Fibroblast of peridontal ligament (primary cell): Measurements from ENCODE around the gene ASXL1.
"Not testable (repeated sequence)": the region's sequence is repeated elsewhere in the genome, so short reads cannot be mapped to it uniquely, and the experiment has no call there.

Experiments
- DNase-seq: peaks from one replicate; pipeline ENCODE4 v3.0.0-alpha.2; 2010; ENCODE audit errors: extremely low read depth

ASXL1 gene

DNA sequence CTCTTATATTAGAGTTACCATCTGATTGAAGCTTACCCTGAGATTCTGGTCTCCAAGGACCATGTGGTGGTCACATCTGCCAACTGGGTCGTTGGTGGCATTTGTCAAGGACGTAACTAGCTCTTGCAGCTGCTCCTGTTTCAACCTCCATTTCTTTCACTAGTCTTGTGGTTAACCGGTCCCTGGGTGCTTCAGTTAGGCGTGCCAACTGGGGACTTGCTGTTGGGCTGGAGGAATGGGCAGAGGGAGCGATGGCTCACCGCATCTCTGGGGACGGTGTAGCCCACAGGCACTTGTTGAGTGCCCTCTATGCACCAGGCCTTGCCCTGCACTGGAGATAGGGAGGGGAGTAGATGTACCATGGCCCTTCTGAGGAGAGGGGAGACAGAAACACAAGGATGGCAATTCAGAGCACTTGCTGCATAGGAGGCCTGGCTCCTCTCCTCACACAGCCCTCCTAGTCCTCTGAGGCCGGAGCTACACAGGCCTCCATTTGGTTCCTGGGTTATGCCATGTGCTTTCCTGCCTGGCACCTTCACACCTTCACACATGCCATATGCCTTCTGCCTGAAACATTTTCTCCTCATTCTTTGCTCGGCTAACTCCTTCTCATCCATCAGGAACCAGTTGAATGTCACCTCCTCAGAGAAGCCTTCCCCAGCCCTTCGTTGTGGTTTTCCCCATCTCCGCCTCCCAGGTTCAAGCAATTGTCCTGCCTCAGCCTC lies 20.0 kb upstream of the ASXL1 start:
- DNase-seq, result no peak

GRCh38 chr20:32338665-32339064 lies 19.5 kb upstream of the ASXL1 start:
- no peak for DNase-seq

GRCh38 chr20:32339116-32339515 lies 19.0 kb upstream of the ASXL1 start:
- DNase-seq, result no peak

DNA sequence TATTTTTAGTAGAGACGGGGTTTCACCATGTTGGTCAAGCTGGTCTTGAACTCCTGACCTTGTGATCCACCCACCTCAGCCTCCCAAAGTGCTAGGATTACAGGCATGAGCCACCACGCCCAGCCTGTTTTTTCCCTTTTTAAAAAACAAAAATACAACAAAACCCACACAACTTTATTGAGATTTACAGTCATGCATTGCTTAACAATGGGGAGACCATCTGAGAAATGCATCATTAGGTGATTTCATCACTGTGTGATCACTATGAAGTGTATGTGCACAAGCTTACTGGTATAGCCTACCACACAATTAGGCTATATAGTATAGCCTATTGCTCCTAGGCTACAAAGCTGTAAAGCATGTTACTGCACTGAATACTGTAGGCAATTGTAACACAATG lies 17.1 kb upstream of the ASXL1 start:
- not testable (repeated sequence) for DNase-seq

DNA sequence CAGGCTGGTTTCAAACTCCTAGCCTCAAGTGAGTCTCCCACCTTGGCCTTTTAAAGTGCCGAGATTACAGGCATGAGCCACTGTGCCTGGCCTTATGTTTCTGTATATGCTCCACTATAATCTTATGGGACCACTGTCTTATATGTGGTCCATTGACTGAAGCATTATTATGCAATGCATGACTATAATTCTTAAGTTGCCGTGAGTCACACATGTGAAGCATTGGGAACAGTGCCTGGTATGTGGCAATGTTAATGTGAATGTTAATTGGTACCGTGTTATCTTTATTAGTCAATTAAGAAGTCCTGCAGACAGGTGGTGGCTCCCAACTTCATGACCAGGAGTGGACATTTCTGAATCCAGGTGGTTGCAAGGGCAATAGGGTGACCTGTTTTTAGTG lies 14.7 kb upstream of the ASXL1 start:
- DNase-seq, result peak; percentile 83

DNA sequence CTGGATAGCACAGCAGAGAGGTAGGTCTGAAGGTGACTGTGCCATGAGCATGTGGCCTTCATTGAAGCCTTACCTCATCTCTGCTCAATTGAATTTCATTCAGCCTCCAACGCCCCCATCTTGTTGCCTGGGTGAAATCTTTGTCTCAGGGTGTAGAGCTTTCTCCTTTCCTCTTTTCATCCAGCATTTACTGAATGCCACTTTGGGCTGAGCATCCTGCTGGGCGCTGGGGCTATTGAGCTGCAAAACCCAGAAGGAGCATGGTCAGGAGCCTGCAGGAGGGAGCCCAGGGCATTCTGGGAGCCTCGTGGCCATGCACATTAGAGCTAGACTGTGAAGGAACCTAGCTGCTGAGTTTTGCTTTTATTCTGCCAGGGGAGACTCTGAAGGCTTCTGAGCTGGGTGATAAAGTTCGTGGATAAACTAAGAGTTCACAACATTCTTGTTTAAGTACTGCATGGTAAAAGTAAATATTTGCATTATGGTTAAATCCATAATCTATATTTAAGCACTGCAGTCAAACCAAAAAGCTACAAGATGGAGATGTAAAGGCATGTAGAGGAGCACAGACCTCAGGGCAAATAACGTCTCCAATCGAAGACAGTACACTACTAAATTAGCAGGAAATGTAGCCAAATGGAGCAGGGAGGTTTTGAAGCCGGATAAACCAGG lies 13.2 kb upstream of the ASXL1 start:
- no peak for DNase-seq

- DNase-seq, result no peak
Observed at GRCh38 chr20:32348207-32348606, 9.9 kb upstream of the ASXL1 start.

- DNase-seq, result no peak
Observed at GRCh38 chr20:32350421-32350820, 7.7 kb upstream of the ASXL1 start.

DNA sequence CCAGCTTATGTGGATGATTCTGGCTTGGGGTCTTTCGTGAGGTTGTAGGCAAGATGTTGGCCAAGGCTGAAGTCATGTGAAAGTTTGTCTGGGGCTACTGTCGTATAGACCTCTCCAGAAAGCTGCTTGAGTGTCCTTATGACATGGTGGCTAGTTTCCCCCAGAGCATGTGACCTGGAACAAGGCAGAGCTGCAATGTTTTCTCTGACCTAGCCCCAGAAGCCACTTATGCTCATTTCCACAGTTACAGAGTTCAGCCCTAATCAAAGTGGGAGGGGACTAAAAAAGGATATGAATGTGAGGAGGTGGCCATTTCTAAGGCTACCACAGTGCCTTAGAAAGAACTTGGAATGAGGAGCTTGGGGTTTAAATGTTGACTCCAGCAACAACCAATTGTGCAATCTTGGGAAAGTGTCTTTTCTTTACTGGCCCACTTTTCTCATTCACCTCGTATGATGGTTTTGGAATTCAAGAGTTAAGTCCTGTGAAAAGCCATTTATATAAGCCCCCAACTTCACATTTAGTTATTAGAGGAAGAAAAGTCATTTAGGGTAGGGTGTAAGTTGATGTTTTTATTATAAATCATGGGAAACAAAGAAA lies 5.9 kb upstream of the ASXL1 start:
- no peak for DNase-seq

- DNase-seq, result no peak
Observed at GRCh38 chr20:32353848-32354496, 4.2 kb upstream of the ASXL1 start.

DNA sequence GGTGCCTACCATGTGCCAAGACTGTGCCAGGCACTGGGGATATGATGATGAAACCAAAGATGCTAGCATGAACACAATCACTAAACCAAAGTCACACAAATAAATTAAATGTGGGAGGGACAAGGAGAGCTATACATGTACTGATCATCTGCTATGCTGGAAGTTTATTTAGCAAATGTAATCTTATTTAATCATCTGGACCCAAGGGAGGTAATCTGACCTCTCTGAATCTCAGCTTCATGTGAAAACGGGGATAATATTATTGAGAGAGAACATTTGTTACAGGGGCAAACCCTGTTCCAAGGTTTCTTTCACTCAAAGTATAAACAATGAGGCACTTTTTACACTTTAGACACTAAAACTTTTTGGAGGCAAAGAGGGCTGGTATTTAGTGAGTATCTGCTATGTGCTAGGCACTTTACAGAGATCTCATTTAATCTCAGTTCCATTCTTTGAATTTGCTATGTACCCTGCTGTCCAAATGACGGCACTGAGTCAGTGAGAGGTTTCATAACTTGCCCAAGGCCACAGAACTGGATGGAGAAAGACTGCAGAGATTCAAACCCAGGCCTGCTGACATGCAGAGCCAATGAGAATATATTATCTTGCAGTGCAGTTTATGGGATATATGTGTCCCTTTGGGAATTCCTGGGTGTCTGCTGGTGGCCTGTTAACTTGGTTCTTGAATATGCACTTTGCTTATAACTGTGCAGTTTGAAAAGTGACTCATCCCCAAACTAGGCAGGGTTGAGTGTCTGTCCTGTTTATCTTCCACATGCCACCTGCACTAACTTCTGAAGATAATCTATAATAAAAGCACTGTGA lies 3.3 kb upstream of the ASXL1 start:
- peak; percentile 76 for DNase-seq

DNA sequence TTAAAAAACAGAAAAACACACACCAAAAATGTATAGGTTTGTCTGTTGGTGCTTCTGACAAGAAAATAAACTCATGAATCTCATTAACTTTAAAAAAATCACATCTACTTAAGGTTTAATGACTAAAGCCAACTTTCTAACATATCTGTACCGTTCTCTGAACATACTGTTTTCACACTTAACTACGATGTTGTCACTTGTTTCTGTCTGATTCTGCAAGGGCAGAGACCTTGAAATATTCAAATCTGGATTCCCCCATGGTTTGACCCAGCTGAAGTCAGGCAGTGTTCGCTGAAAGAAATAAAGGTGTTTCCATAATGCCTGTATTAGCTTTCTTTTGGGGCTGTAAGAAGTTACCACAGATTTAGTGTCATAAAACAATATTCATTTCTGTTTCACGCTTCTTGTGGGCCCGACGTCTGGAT lies 2.7 kb upstream of the ASXL1 start:
- no peak for DNase-seq

- DNase-seq, result peak; percentile 86
Observed at GRCh38 chr20:32355907-32356621, 2.1 kb upstream of the ASXL1 start.

DNA sequence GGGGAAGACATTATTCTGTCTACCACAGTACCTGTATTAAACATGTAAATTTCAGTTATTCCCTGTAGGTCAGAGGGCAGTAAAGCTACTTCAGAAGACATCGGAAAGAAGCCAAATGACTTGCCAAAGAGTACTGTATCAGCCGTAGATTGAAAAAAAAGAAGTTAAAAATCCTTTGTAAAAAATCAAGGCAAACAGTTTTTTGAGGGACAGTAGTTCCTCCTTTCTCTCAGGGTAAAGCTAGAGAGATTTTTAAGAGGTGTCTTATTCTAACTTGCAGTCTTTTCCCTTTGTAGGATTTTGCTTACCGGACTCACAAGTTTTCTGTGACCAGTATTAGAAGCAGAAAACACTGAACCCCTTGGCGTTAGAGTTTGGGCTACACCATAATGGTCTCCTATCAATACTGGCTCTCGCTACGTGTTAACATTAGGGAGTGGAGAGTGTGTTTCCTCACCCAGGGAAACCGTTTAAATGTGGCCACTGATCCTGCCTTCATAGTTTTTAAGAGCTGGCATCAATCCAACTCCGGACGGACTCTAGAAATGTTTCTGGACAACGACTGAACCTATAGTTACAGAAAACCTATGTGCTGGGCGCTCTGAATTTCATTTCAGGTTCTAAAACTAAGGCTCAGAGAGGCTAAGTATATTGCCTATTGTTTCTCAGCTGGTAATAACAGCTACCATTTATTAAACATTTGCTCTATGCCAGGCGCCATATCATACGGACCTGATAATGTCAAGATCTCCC lies 1.3 kb upstream of the ASXL1 start:
- peak; percentile 13 for DNase-seq

DNA sequence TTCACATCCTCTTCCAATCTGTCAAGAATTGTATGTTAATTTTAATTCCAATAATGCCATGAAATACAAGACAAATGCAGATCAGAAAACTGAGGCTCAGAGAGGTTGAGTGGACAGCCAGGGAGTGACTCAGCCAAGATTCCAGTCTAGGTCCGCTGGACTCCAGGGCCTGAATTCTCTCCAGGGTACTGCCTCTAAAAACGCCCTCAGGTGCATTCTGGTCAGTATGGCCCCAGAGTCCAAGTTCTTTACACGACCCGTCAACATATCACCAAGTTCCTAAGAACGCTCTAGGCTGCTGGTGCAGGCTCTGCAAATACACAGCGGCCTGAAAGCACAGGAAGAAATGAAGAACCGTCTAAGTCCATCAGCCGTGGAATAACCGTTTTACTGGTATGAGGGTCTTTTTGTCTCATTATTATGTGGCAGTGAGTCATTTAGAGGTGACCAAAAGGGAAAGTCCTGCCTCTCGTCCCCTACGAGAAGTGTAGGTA lies 709 bp upstream of the ASXL1 start:
- no peak for DNase-seq

- no peak for DNase-seq
Observed at GRCh38 chr20:32358632-32358882, 426 bp downstream of the ASXL1 start.

DNA sequence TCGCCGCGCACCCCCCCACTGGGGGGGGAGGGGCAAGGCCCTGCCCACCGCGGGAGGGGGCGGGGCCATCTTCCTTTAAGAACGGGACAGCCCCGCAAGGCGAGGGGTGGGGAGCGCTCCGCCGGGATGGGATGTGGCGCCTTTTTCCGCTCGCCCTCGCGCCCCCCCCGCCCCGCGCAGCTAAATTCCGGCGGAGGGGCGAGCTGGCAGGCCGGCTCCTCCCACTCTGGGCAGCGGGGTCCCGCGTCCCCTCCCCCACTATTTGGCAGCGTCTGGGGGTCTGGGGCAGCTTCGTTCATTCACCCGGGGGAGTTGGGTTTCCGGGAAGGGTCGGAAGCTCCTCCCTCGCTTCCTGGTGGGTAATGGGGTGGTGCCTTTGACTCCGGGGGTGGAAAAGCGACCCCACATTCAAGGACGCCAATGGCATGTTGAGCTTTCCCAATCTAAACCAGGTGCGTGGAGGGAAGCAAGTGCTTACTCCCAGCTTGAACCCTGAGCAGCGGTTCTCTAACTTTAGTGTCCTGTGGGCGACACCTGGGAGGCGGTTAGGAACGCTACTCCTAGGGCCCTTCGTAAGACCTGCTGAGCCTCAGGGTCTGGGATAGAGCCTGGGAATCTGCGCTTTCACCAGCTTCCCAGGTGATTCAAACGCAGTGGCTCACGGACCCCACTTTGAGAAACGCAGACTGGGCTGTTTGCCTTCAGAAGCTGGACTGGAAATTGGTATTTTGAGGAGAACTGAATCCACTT lies 927 bp downstream of the ASXL1 start:
- peak; percentile 49 for DNase-seq

DNA sequence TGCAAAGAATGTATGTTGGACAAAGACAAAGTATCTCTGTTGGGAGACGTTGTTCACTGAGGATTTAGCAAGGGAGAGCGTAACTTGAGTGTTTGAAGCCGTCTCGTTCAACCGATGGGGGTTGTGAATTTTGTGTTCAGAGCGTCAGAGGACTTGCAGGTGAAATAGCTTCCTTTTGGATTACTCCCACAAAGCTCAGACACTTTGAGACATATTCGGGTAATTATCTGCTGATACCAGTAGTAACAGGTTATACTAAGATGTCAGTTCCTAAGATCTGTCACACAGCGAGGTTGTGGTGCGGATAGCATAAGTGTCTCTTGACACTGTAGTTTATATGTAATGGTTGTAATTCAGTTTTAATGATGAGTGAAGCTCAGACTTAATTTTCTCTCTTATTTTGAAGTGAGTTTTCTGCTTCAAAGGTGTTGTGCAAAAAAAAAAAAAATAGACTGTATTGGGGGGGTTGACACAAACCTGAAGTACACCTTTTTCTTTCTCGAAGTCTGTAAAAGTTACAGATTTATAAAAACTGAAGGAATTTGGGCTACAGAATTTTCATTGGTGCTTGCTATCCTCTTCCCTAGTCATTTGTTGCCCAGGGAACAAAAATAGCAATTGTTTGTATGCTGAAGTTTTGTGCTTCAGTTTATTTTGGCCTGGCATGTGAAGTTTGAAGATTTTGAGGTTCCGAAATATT lies 1.7 kb downstream of the ASXL1 start:
- peak; percentile 64 for DNase-seq

DNA sequence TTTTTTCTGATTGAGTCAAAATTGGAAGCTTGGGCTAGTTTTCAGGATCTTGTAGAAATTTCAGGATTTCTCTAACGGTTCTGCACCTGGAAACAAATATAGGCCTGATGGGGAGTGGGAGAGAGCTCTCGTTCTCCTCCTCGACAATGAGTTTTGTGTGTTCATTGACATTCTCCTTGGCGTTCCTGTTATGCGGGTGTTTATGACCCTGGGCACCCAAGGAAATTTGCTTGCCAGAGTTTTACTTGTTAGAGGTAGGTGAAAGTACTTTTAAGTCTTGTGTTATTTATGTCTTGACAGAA lies 2.2 kb downstream of the ASXL1 start:
- no peak for DNase-seq
